Astrocyte (in vitro differentiated cells and primary cell): ENCODE measurements around the gene SEMA3B. TPM values are rescaled to one million over a fixed set of nuclear protein-coding genes. Genes with fewer than 3 reads are reported as not detected.

Source experiments
- DNase-seq: peaks from one replicate; pipeline ENCODE4 v3.0.0-alpha.2; 2010; ENCODE audit warnings: low read depth
- FAIRE-seq: peaks from 2 replicates; lab custom pipeline; 2011; peaks lifted over from hg19 to GRCh38; lab: Jason Lieb, UNC
- H2AFZ ChIP-seq: 2 replicates; pipeline ENCODE4 v1.6.0; 2012; ENCODE audit warnings: low read depth, low read length, inconsistent platforms
- H3K27ac ChIP-seq: 2 replicates; pipeline ENCODE4 v1.5.1; 2011; ENCODE audit warnings: low read depth, low read length, inconsistent platforms
- H3K27me3 ChIP-seq: 2 replicates; pipeline ENCODE4 v1.6.0; 2011; ENCODE audit warnings: low read length, inconsistent platforms; ENCODE audit not compliant: insufficient read depth
- H3K36me3 ChIP-seq: 2 replicates; pipeline ENCODE4 v1.5.1; 2011; ENCODE audit warnings: low read length, inconsistent platforms; ENCODE audit not compliant: insufficient read depth
- H3K4me1 ChIP-seq: 2 replicates; pipeline ENCODE4 v1.5.1; 2011; ENCODE audit warnings: low read length, inconsistent platforms; ENCODE audit not compliant: insufficient read depth
- H3K4me2 ChIP-seq: 2 replicates; pipeline ENCODE4 v1.6.0; 2012; ENCODE audit warnings: low read length, inconsistent platforms
- H3K4me3 ChIP-seq: 2 replicates; pipeline ENCODE4 v1.5.1; 2011; ENCODE audit warnings: low read depth, mild to moderate bottlenecking, low read length, inconsistent platforms; ENCODE audit not compliant: insufficient read depth
- H3K79me2 ChIP-seq: 2 replicates; pipeline ENCODE4 v1.6.0; 2012; ENCODE audit warnings: mild to moderate bottlenecking, low read length, inconsistent platforms; ENCODE audit not compliant: insufficient read depth
- H3K9ac ChIP-seq: 2 replicates; pipeline ENCODE4 v1.6.0; 2012; ENCODE audit warnings: mild to moderate bottlenecking, low read length, inconsistent platforms
- H3K9me3 ChIP-seq: 2 replicates; pipeline ENCODE4 v1.5.1; 2012; ENCODE audit warnings: low read depth, mild to moderate bottlenecking, low read length, inconsistent platforms; ENCODE audit not compliant: insufficient read depth
- H4K20me1 ChIP-seq: 2 replicates; pipeline ENCODE4 v1.6.0; 2012; ENCODE audit warnings: low read length, inconsistent platforms; ENCODE audit not compliant: insufficient read depth
- H3K27ac Mint-ChIP-seq: one replicate; pipeline ENCODE4 v1.8.0; 2021; ENCODE audit warnings: mild to moderate bottlenecking, mixed read lengths; ENCODE audit not compliant: unreplicated experiment
- H3K27me3 Mint-ChIP-seq: one replicate; pipeline ENCODE4 v1.8.0; 2021; ENCODE audit warnings: low read depth, mixed read lengths; ENCODE audit not compliant: unreplicated experiment
- H3K36me3 Mint-ChIP-seq: one replicate; pipeline ENCODE4 v1.8.0; 2021; ENCODE audit warnings: low read depth, mixed read lengths; ENCODE audit not compliant: unreplicated experiment
- H3K4me1 Mint-ChIP-seq: one replicate; pipeline ENCODE4 v1.8.0; 2021; ENCODE audit warnings: low read depth, mixed read lengths; ENCODE audit not compliant: unreplicated experiment
- H3K4me3 Mint-ChIP-seq: one replicate; pipeline ENCODE4 v1.8.0; 2021; ENCODE audit warnings: mild to moderate bottlenecking, moderate library complexity, mixed read lengths; ENCODE audit not compliant: unreplicated experiment
- H3K9me3 Mint-ChIP-seq: one replicate; pipeline ENCODE4 v1.8.0; 2021; ENCODE audit warnings: mild to moderate bottlenecking, mixed read lengths; ENCODE audit not compliant: unreplicated experiment
- CTCF ChIP-seq: IDR thresholded peaks from 2 replicates; pipeline ENCODE4 v1.5.1; 2011; ENCODE audit warnings: low read depth, mild to moderate bottlenecking, inconsistent platforms, low read length, moderate library complexity; ENCODE audit not compliant: insufficient read depth
- EZH2 ChIP-seq: IDR thresholded peaks from 2 replicates; pipeline ENCODE4 v1.6.1; 2012; ENCODE audit warnings: mild to moderate bottlenecking, low read length, inconsistent platforms; ENCODE audit not compliant: insufficient read depth
- total RNA-seq: library from RNA; stranded (reverse); gene quantifications from 2 replicates; pipeline ENCODE4 v1.2.1, GENCODE V29; 2021

Gene SEMA3B
- total RNA-seq, 1 donor from 2014 or later, result 5.9 TPM

GRCh38 chr3:50256978-50257890 lies 11.7 kb upstream of the SEMA3B start:
- TF ChIP-seq CTCF (peak; percentile 43), EZH2 (no peak)
- H3K27ac ChIP-seq, result no peak overlapping the region
- H3K27me3 Mint-ChIP-seq, result no peaks in the 10 kb centered on the region
- H3K36me3 Mint-ChIP-seq, result peaks cover 9% of the 10 kb centered on the region
- H3K4me1 Mint-ChIP-seq, result peaks cover 26% of the 10 kb centered on the region
- no peak overlapping the region for H3K27ac Mint-ChIP-seq
- peak overlapping the region; percentile 21 for H3K4me3 Mint-ChIP-seq
- peaks cover 42% of the 10 kb centered on the region for H3K4me1 ChIP-seq
- FAIRE-seq (no peak), DNase-seq (no peak)
- H2AFZ ChIP-seq, result no peak overlapping the region
- H3K79me2 ChIP-seq, result peaks cover 46% of the 10 kb centered on the region
- H3K4me3 ChIP-seq, result no peak overlapping the region
- peaks cover 26% of the 10 kb centered on the region for H3K36me3 ChIP-seq
- H3K4me2 ChIP-seq, result no peak overlapping the region
- H3K9me3 Mint-ChIP-seq, result no peaks in the 10 kb centered on the region
- no peaks in the 10 kb centered on the region for H3K27me3 ChIP-seq
- H4K20me1 ChIP-seq, result peaks cover 49% of the 10 kb centered on the region
- H3K9ac ChIP-seq, result no peak overlapping the region
- H3K9me3 ChIP-seq, result no peaks in the 10 kb centered on the region

- H4K20me1 ChIP-seq, result peaks cover 40% of the 10 kb centered on the region
- DNase-seq, result no peak
- Mint-ChIP-seq H3K36me3 (peaks cover 9% of the 10 kb centered on the region), H3K27me3 (no peaks in the 10 kb centered on the region), H3K4me3 (no peak overlapping the region), H3K27ac (peak overlapping the region; percentile 62), H3K9me3 (no peaks in the 10 kb centered on the region), H3K4me1 (peaks cover 22% of the 10 kb centered on the region)
- peaks cover 37% of the 10 kb centered on the region for H3K79me2 ChIP-seq
- no peak overlapping the region for H3K4me2 ChIP-seq
- no peak for FAIRE-seq
- H3K4me3 ChIP-seq, result no peak overlapping the region
- H3K4me1 ChIP-seq, result peaks cover 34% of the 10 kb centered on the region
- no peak overlapping the region for H3K27ac ChIP-seq
- peaks cover 24% of the 10 kb centered on the region for H3K36me3 ChIP-seq
- no peak for TF ChIP-seq CTCF
- H2AFZ ChIP-seq, result no peak overlapping the region
- H3K9me3 ChIP-seq, result no peaks in the 10 kb centered on the region
- no peaks in the 10 kb centered on the region for H3K27me3 ChIP-seq
- no peak overlapping the region for H3K9ac ChIP-seq
These were observed 10.8 kb upstream of the SEMA3B start for GRCh38 chr3:50258029-50258680.
